Sigmoid colon (tissue), 7 donors: ENCODE measurements around the gene KATNAL2. TPM values are rescaled to one million over a fixed set of nuclear protein-coding genes. Genes with fewer than 3 reads are reported as not detected.

ENCODE experiments used
- DNase-seq: peaks from one replicate; pipeline ENCODE4 v3.0.0-alpha.2; 2019
- H3K27ac ChIP-seq, 4 donors: fragments of 200-600 bp; sonication (generic); one replicate each; pipeline ENCODE4 v1.5.1; 2016 to 2019; ENCODE audit warnings: mild to moderate bottlenecking in 1 of 4
- H3K27me3 ChIP-seq, 3 donors: fragments of 200-600 bp; sonication (generic); one replicate each; pipeline ENCODE4 v1.5.1; 2019; ENCODE audit warnings: mild to moderate bottlenecking in 1 of 3
- H3K36me3 ChIP-seq, 4 donors: fragments of 200-600 bp; sonication (generic); one replicate each; pipeline ENCODE4 v1.5.1; 2016 to 2019
- H3K4me1 ChIP-seq, 4 donors: fragments of 200-600 bp; sonication (generic); one replicate each; pipeline ENCODE4 v1.5.1; 2017 to 2019
- H3K4me3 ChIP-seq, 4 donors: fragments of 200-600 bp; sonication (generic); one replicate each; pipeline ENCODE4 v1.5.1; 2017 to 2019; ENCODE audit warnings: mild to moderate bottlenecking in 2 of 4, moderate library complexity in 1 of 4
- H3K9me3 ChIP-seq, 4 donors: fragments of 200-600 bp in 3 of 4; sonication (generic) in 3 of 4; one replicate each; pipeline versions ENCODE4 v1.5.1 to v1.6.1; 2013 to 2019
- EP300 ChIP-seq, 4 donors: sonication (generic); formaldehyde crosslinking; IDR thresholded peaks; one replicate each; pipeline ENCODE4 v1.6.1; 2017; ENCODE audit warnings: antibody characterized with exemption in 4 of 4
- POLR2A ChIP-seq, 2 donors: fragments of 450-650 bp; IDR thresholded peaks; one replicate each; pipeline ENCODE4 v1.6.1; 2016; ENCODE audit warnings: antibody characterized with exemption in 2 of 2, mild to moderate bottlenecking in 2 of 2, moderate library complexity in 2 of 2
- POLR2AphosphoS5 ChIP-seq, 4 donors: sonication (generic); formaldehyde crosslinking; IDR thresholded peaks; one replicate each; pipeline ENCODE4 v1.6.1; 2017; ENCODE audit warnings: antibody characterized with exemption in 4 of 4
- WGBS, 2 donors: extraction: QIAGEN DNeasy Blood & Tissue Kit; methylation state at CpG; one replicate each; pipeline ENCODE4 v1.1.7; 2013; 5-methylcytosine and 5-hydroxymethylcytosine counted together
- intact Hi-C: fragments of 100-400 bp; cut with DNase I; formaldehyde crosslinking; loops from one replicate; pipeline ENCODE4 v1.15.1; 2023
- polyA plus RNA-seq, 3 donors: library from polyadenylated mRNA; stranded (reverse); fragments of 200-250 nt; gene quantifications; one replicate each; pipeline ENCODE4 v1.2.3, GENCODE V29; 2013
- total RNA-seq, 4 donors: library from RNA; depleted of rRNA; stranded (reverse); fragments of >200 nt; gene quantifications; one replicate each; pipeline ENCODE4 v1.1.0, GENCODE V29; 2016
- TF ChIP-seq, protein P1 (sequence below), 4 experiments: fragments of 450-650 bp in 3 of 4; fragments of 200-600 bp in 1 of 4; IDR thresholded peaks; one replicate each; pipeline ENCODE4 v1.5.1; 2016 to 2019; ENCODE audit warnings: antibody characterized with exemption in 4 of 4, mild to moderate bottlenecking in 3 of 4, moderate library complexity in 2 of 4
- donor health status: healthy with polysubstance abuse.
- donor health status: Bipolar disorder and iron deficiency.
- donor health status: healthy.

Gene KATNAL2
- total and polyA plus RNA-seq, 7 donors = 0.60 to 18.8 (median 2.5) TPM

GRCh38 chr18:47054369-47054768, 137.0 kb downstream of the KATNAL2 start:
- Histone ChIP-seq H3K9me3 (no peaks in the 10 kb centered on the region), H3K4me1 (no peaks in the 10 kb centered on the region), H3K4me3 (no peak overlapping the region), H3K27ac (no peak overlapping the region), H3K27me3 (no peaks in the 10 kb centered on the region), H3K36me3 (no peaks in the 10 kb centered on the region)
- intact Hi-C loops = no loop called here
- TF ChIP-seq, protein P1, sequence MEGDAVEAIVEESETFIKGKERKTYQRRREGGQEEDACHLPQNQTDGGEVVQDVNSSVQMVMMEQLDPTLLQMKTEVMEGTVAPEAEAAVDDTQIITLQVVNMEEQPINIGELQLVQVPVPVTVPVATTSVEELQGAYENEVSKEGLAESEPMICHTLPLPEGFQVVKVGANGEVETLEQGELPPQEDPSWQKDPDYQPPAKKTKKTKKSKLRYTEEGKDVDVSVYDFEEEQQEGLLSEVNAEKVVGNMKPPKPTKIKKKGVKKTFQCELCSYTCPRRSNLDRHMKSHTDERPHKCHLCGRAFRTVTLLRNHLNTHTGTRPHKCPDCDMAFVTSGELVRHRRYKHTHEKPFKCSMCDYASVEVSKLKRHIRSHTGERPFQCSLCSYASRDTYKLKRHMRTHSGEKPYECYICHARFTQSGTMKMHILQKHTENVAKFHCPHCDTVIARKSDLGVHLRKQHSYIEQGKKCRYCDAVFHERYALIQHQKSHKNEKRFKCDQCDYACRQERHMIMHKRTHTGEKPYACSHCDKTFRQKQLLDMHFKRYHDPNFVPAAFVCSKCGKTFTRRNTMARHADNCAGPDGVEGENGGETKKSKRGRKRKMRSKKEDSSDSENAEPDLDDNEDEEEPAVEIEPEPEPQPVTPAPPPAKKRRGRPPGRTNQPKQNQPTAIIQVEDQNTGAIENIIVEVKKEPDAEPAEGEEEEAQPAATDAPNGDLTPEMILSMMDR (IDR thresholded peaks at IDR 0.05) = no peak
- no peak for TF ChIP-seq EP300 (IDR thresholded peaks at IDR 0.05)
- TF ChIP-seq POLR2AphosphoS5 (IDR thresholded peaks at IDR 0.05) = no peak
- TF ChIP-seq POLR2A (IDR thresholded peaks at IDR 0.05) = no peak
- no peak for DNase-seq
- WGBS, 2 donors = 86 to 90% methylated on average over 5 of the region's 5 CpGs

GRCh38 chr18:47062471-47062870, 145.1 kb downstream of the KATNAL2 start:
- Histone ChIP-seq H3K36me3 (no peaks in the 10 kb centered on the region), H3K4me3 (no peak overlapping the region), H3K27me3 (no peaks in the 10 kb centered on the region), H3K27ac (no peak overlapping the region), H3K4me1 (no peaks in the 10 kb centered on the region), H3K9me3 (peaks cover 0 to 2% (median 0%) of the 10 kb centered on the region in 4 donors)
- TF ChIP-seq EP300 (IDR thresholded peaks at IDR 0.05) = no peak
- TF ChIP-seq POLR2A (IDR thresholded peaks at IDR 0.05) = no peak
- TF ChIP-seq, protein P1 (IDR thresholded peaks at IDR 0.05) = no peak
- no peak for TF ChIP-seq POLR2AphosphoS5 (IDR thresholded peaks at IDR 0.05)
- intact Hi-C loops = no loop called here
- 38 to 68% methylated on average over 2 of the region's 2 CpGs for WGBS, 2 donors
- DNase-seq = no peak

- WGBS, 2 donors = 92 to 93% methylated on average over 8 of the region's 8 CpGs
Observed at GRCh38 chr18:47063096-47063495, 145.7 kb downstream of the KATNAL2 start.

GRCh38 chr18:47067648-47068047, 150.2 kb downstream of the KATNAL2 start:
- H3K9me3 ChIP-seq = peaks cover 0 to 6% (median 0%) of the 10 kb centered on the region in 4 donors
- intact Hi-C loops = no loop called here
- H3K4me3 ChIP-seq = no peak overlapping the region
- no peaks in the 10 kb centered on the region for H3K36me3 ChIP-seq
- WGBS, 2 donors = 71 to 75% methylated on average over 3 of the region's 3 CpGs
- TF ChIP-seq POLR2A (IDR thresholded peaks at IDR 0.05) (no peak), POLR2AphosphoS5 (IDR thresholded peaks at IDR 0.05) (no peak), EP300 (IDR thresholded peaks at IDR 0.05) (no peak)
- TF ChIP-seq, protein P1 (IDR thresholded peaks at IDR 0.05) = no peak
- no peaks in the 10 kb centered on the region for H3K27me3 ChIP-seq
- H3K27ac ChIP-seq = no peak overlapping the region
- no peak for DNase-seq
- no peaks in the 10 kb centered on the region for H3K4me1 ChIP-seq

More at GRCh38 chr18:47063096-47063495, 145.7 kb downstream of the KATNAL2 start:
- DNase-seq = no peak
- peaks cover 0 to 6% (median 0%) of the 10 kb centered on the region in 4 donors for H3K9me3 ChIP-seq
- no peaks in the 10 kb centered on the region for H3K36me3 ChIP-seq
- H3K27ac ChIP-seq = no peak overlapping the region
- no peak overlapping the region for H3K4me3 ChIP-seq
- no peaks in the 10 kb centered on the region for H3K27me3 ChIP-seq
- intact Hi-C loops = no loop called here
- TF ChIP-seq, protein P1 (IDR thresholded peaks at IDR 0.05) = no peak
- TF ChIP-seq POLR2A (IDR thresholded peaks at IDR 0.05) = no peak
- TF ChIP-seq POLR2AphosphoS5 (IDR thresholded peaks at IDR 0.05) = no peak
- no peak for TF ChIP-seq EP300 (IDR thresholded peaks at IDR 0.05)
- H3K4me1 ChIP-seq = no peaks in the 10 kb centered on the region
